ENCODE data around the gene DPY30. TPM values are rescaled to one million over a fixed set of nuclear protein-coding genes. Genes with fewer than 3 reads are reported as not detected.

Gene DPY30
- total and polyA plus RNA-seq, 7 experiments from 2014 or later: 21.4 to 169 (median 52.1) TPM

GRCh38 chr2:32063310-32064020 lies 23.9 kb upstream of the DPY30 start, which contains the start of gene SPAST:
Gene SPAST, plus strand, starts transcription at chr2:32063556. Its CDS starts 276 bp downstream, at chr2:32063832.
- H3K4me1 Mint-ChIP-seq: peaks cover 22 to 45% (median 37%) of the 10 kb centered on the region in 7 donors
- DNase-seq: peak; percentile 92 to 97 (median 95)
- peaks cover 0 to 2% (median 0%) of the 10 kb centered on the region in 11 donors for H3K9me3 Mint-ChIP-seq
- peaks cover 0 to 7% (median 5%) of the 10 kb centered on the region in 5 donors for H3K36me3 Mint-ChIP-seq
- Histone ChIP-seq H3K4me1 (ENCODE audit: control insufficient read depth in 2 of 2, insufficient read depth in 2 of 2, low read length in 2 of 2) (peaks cover 5 to 15% of the 10 kb centered on the region in 2 donors), H3K9me3 (ENCODE audit: control insufficient read depth in 2 of 3, low read length in 3 of 3) (no peaks in the 10 kb centered on the region), H3K27me3 (ENCODE audit: control insufficient read depth in 2 of 2, insufficient read depth in 2 of 2, low read length in 2 of 2) (no peaks in the 10 kb centered on the region), H3K4me3 (ENCODE audit: low read length) (peak within 1 kb of the TSS; percentile 99), H3K27ac (ENCODE audit: low read depth, low read length) (peak within 1 kb of the TSS; percentile 88), H3K36me3 (ENCODE audit: control insufficient read depth in 2 of 3, insufficient read depth in 3 of 3, low read length in 3 of 3) (peaks cover 0 to 4% (median 0%) of the 10 kb centered on the region in 3 experiments)
- intact Hi-C loops (cut with micrococcal nuclease): loop anchor here (1.0 to 5.0 kb wide), 13 partner anchors 24 to 1917 kb away; partner anchors contain the start of genes BIRC6 (in 2 of the 2), DPY30 (in 2 of the 2), FAM98A (in 2 of the 2) and MEMO1 (in 2 of the 2)
- ChIA-PET POLR2A (interaction anchor here (0.6 to 5.3 kb wide), 13 partner anchors 9 to 293 kb away, joined by 3 to 82 read pairs (median 4); partner anchors contain the start of genes DPY30 and SLC30A6), CTCF (interaction anchor here (1.3 to 1.7 kb wide), 2 partner anchors 24 to 54 kb away, joined by 3 to 5 read pairs; partner anchors contain the start of gene DPY30)
- H3K4me3 Mint-ChIP-seq: peak within 1 kb of the TSS; percentile 91 to 100 (median 98)
- peaks cover 0 to 2% (median 0%) of the 10 kb centered on the region in 5 donors for H3K27me3 Mint-ChIP-seq
- peak; percentile 93 for ATAC-seq
- peak within 1 kb of the TSS; percentile 88 to 97 (median 92) for H3K27ac Mint-ChIP-seq

- peaks cover 0 to 7% (median 5%) of the 10 kb centered on the region in 5 donors for H3K36me3 Mint-ChIP-seq
- intact Hi-C loops (cut with micrococcal nuclease): loop anchor here in 1 of 2 donors (5.0 kb wide), 3 partner anchors 75 to 1915 kb away; partner anchors contain the start of gene YPEL5
- POLR2A ChIA-PET: interaction anchor here (0.6 to 5.3 kb wide), 7 partner anchors 8 to 160 kb away, joined by 3 to 82 read pairs (median 7); partner anchors contain the start of genes DPY30 and SLC30A6
- peaks cover 0 to 4% (median 0%) of the 10 kb centered on the region in 3 experiments for H3K36me3 ChIP-seq (ENCODE audit: control insufficient read depth in 2 of 3, insufficient read depth in 3 of 3, low read length in 3 of 3)
- no peaks in the 10 kb centered on the region for H3K9me3 ChIP-seq (ENCODE audit: control insufficient read depth in 2 of 3, low read length in 3 of 3)
- H3K4me3 Mint-ChIP-seq: peak overlapping the region; percentile 91 to 100 (median 98)
- peak overlapping the region; percentile 99 for H3K4me3 ChIP-seq (ENCODE audit: low read length)
- peaks cover 0 to 3% (median 0%) of the 10 kb centered on the region in 5 donors for H3K27me3 Mint-ChIP-seq
- H3K27ac ChIP-seq (ENCODE audit: low read depth, low read length): peak overlapping the region; percentile 88
- ATAC-seq (no peak), DNase-seq (peak in 1 of 9 donors; percentile 5)
- CTCF ChIA-PET: interaction anchor here (1.7 kb wide), 1 partner anchor 23 kb away, joined by 5 read pairs; the partner anchor contains the start of gene DPY30
- H3K27me3 ChIP-seq (ENCODE audit: control insufficient read depth in 2 of 2, insufficient read depth in 2 of 2, low read length in 2 of 2): no peaks in the 10 kb centered on the region
- H3K9me3 Mint-ChIP-seq: peaks cover 0 to 2% (median 0%) of the 10 kb centered on the region in 11 donors
- peaks cover 5 to 15% of the 10 kb centered on the region in 2 donors for H3K4me1 ChIP-seq (ENCODE audit: control insufficient read depth in 2 of 2, insufficient read depth in 2 of 2, low read length in 2 of 2)
- peaks cover 22 to 41% (median 31%) of the 10 kb centered on the region in 7 donors for H3K4me1 Mint-ChIP-seq
- H3K27ac Mint-ChIP-seq: peak overlapping the region; percentile 66 to 97 (median 92)
Observed at GRCh38 chr2:32061973-32062861, 22.6 kb upstream of the DPY30 start.

GRCh38 chr2:32061430-32061829 lies 21.8 kb upstream of the DPY30 start:
- H3K27ac ChIP-seq (ENCODE audit: low read depth, low read length): no peak overlapping the region
- no peak for DNase-seq
- ChIA-PET POLR2A (interaction anchor here (0.6 to 5.3 kb wide), 3 partner anchors 22 to 160 kb away, joined by 3 to 82 read pairs (median 9); partner anchors contain the start of gene DPY30), CTCF (no interaction called here)
- H3K36me3 Mint-ChIP-seq: peaks cover 0 to 7% (median 5%) of the 10 kb centered on the region in 5 donors
- peaks cover 5 to 15% of the 10 kb centered on the region in 2 donors for H3K4me1 ChIP-seq (ENCODE audit: control insufficient read depth in 2 of 2, insufficient read depth in 2 of 2, low read length in 2 of 2)
- H3K4me1 Mint-ChIP-seq: peaks cover 21 to 34% (median 25%) of the 10 kb centered on the region in 7 donors
- no peak overlapping the region for H3K4me3 ChIP-seq (ENCODE audit: low read length)
- no peaks in the 10 kb centered on the region for H3K9me3 ChIP-seq (ENCODE audit: control insufficient read depth in 2 of 3, low read length in 3 of 3)
- intact Hi-C loops (cut with micrococcal nuclease): loop anchor here in 1 of 2 donors (5.0 kb wide), 3 partner anchors 76 to 1914 kb away; partner anchors contain the start of gene YPEL5
- no peak for ATAC-seq
- peaks cover 0 to 2% (median 0%) of the 10 kb centered on the region in 11 donors for H3K9me3 Mint-ChIP-seq
- H3K27me3 Mint-ChIP-seq: peaks cover 0 to 3% (median 0%) of the 10 kb centered on the region in 5 donors
- peak overlapping the region in 3 of 9 donors; percentile 25 to 57 (median 36) for H3K27ac Mint-ChIP-seq
- no peaks in the 10 kb centered on the region for H3K27me3 ChIP-seq (ENCODE audit: control insufficient read depth in 2 of 2, insufficient read depth in 2 of 2, low read length in 2 of 2)
- peaks cover 0 to 4% (median 0%) of the 10 kb centered on the region in 3 experiments for H3K36me3 ChIP-seq (ENCODE audit: control insufficient read depth in 2 of 3, insufficient read depth in 3 of 3, low read length in 3 of 3)
- peak overlapping the region in 9 of 10 donors; percentile 31 to 91 (median 58) for H3K4me3 Mint-ChIP-seq

- CTCF ChIA-PET: no interaction called here
- intact Hi-C loops (cut with micrococcal nuclease): loop anchor here in 1 of 2 donors (5.0 kb wide), 3 partner anchors 77 to 1913 kb away; partner anchors contain the start of gene YPEL5
- Histone ChIP-seq H3K27ac (ENCODE audit: low read depth, low read length) (no peak overlapping the region), H3K36me3 (ENCODE audit: control insufficient read depth in 2 of 3, insufficient read depth in 3 of 3, low read length in 3 of 3) (peaks cover 0 to 4% (median 0%) of the 10 kb centered on the region in 3 experiments), H3K27me3 (ENCODE audit: control insufficient read depth in 2 of 2, insufficient read depth in 2 of 2, low read length in 2 of 2) (no peaks in the 10 kb centered on the region), H3K4me1 (ENCODE audit: control insufficient read depth in 2 of 2, insufficient read depth in 2 of 2, low read length in 2 of 2) (peaks cover 5 to 15% of the 10 kb centered on the region in 2 donors), H3K4me3 (ENCODE audit: low read length) (no peak overlapping the region), H3K9me3 (ENCODE audit: control insufficient read depth in 2 of 3, low read length in 3 of 3) (no peaks in the 10 kb centered on the region)
- H3K27ac Mint-ChIP-seq: no peak overlapping the region
- H3K27me3 Mint-ChIP-seq: peaks cover 0 to 3% (median 0%) of the 10 kb centered on the region in 5 donors
- POLR2A ChIA-PET: no interaction called here
- peaks cover 0 to 2% (median 0%) of the 10 kb centered on the region in 11 donors for H3K9me3 Mint-ChIP-seq
- ATAC-seq (no peak), DNase-seq (no peak)
- no peak overlapping the region for H3K4me3 Mint-ChIP-seq
- H3K4me1 Mint-ChIP-seq: peaks cover 10 to 22% (median 16%) of the 10 kb centered on the region in 7 donors
- no peaks in the 10 kb centered on the region for H3K36me3 Mint-ChIP-seq
Observed at GRCh38 chr2:32060266-32060665, 20.7 kb upstream of the DPY30 start.

GRCh38 chr2:32058130-32058529 lies 18.5 kb upstream of the DPY30 start:
- intact Hi-C loops (cut with micrococcal nuclease): no loop called here
- Mint-ChIP-seq H3K27me3 (peaks cover 0 to 3% (median 0%) of the 10 kb centered on the region in 5 donors), H3K27ac (no peak overlapping the region), H3K9me3 (peaks cover 0 to 2% (median 0%) of the 10 kb centered on the region in 11 donors), H3K36me3 (no peaks in the 10 kb centered on the region), H3K4me1 (peaks cover 6 to 12% (median 8%) of the 10 kb centered on the region in 7 donors), H3K4me3 (no peak overlapping the region)
- Histone ChIP-seq H3K27me3 (ENCODE audit: control insufficient read depth in 2 of 2, insufficient read depth in 2 of 2, low read length in 2 of 2) (no peaks in the 10 kb centered on the region), H3K36me3 (ENCODE audit: control insufficient read depth in 2 of 3, insufficient read depth in 3 of 3, low read length in 3 of 3) (peaks cover 0 to 2% (median 0%) of the 10 kb centered on the region in 3 experiments), H3K27ac (ENCODE audit: low read depth, low read length) (no peak overlapping the region), H3K4me1 (ENCODE audit: control insufficient read depth in 2 of 2, insufficient read depth in 2 of 2, low read length in 2 of 2) (peaks cover 0 to 7% of the 10 kb centered on the region in 2 donors), H3K4me3 (ENCODE audit: low read length) (no peak overlapping the region), H3K9me3 (ENCODE audit: control insufficient read depth in 2 of 3, low read length in 3 of 3) (no peaks in the 10 kb centered on the region)
- ChIA-PET CTCF (no interaction called here), POLR2A (interaction anchor here (0.7 kb wide), 1 partner anchor 18 kb away, joined by 3 read pairs; the partner anchor contains the start of gene DPY30)
- DNase-seq (no peak), ATAC-seq (no peak)

Data from naive thymus-derived CD4-positive, alpha-beta T cell (primary cell).